Stomach smooth muscle (tissue), 2 donors: Measurements from ENCODE around the gene ORAI3.

Source experiments
- H3K27ac ChIP-seq: one replicate; pipeline ENCODE4 v1.7.0; 2013; ENCODE audit warnings: mild to moderate bottlenecking, low read length, inconsistent platforms
- H3K27me3 ChIP-seq, 2 donors: one replicate each; pipeline ENCODE4 v1.7.0; 2013; ENCODE audit warnings: low read length in 2 of 2; ENCODE audit not compliant: insufficient read depth in 2 of 2, control insufficient read depth in 1 of 2
- H3K36me3 ChIP-seq, 2 donors: one replicate each; pipeline ENCODE4 v1.7.0; 2013; ENCODE audit warnings: low read length in 2 of 2; ENCODE audit not compliant: control insufficient read depth in 2 of 2, insufficient read depth in 2 of 2
- H3K4me1 ChIP-seq: one replicate; pipeline ENCODE4 v1.7.0; 2013; ENCODE audit warnings: low read length; ENCODE audit not compliant: control insufficient read depth, insufficient read depth
- H3K4me3 ChIP-seq, 2 donors: one replicate each; pipeline ENCODE4 v1.7.0; 2013; ENCODE audit warnings: low read length in 2 of 2
- H3K9ac ChIP-seq, 2 donors: one replicate each; pipeline ENCODE4 v1.7.0; 2013; ENCODE audit warnings: low read length in 2 of 2, mild to moderate bottlenecking in 1 of 2
- H3K9me3 ChIP-seq, 2 donors: one replicate each; pipeline ENCODE4 v1.7.0; 2013; ENCODE audit warnings: low read length in 2 of 2; ENCODE audit not compliant: control insufficient read depth in 2 of 2
- donor health status: healthy.
- donor health status: Pancreatic carcinoma.

ORAI3 gene

DNA sequence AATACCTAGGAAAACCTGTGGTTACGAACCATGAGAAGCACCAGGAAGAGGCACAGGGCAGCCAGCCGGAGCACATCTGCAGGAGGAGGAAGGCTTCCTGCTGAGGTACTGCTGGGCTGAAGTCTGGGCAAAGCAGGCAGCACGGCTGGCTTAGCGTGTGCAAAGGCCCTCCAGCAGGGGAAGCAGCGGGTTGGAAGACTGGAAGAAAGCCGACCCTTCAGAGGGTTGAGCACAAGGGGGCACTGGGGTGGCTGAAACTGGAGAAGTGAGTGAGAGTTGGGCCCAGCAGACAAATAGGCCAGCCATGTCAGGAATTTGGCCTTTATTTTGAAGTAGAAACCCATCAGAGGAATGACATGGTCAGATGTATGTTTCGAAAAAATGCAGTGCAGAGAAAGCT lies 24.0 kb downstream of the ORAI3 start:
- Histone ChIP-seq H3K27me3 (no peaks in the 10 kb centered on the region), H3K4me1 (no peaks in the 10 kb centered on the region), H3K9ac (no peak overlapping the region), H3K27ac (no peak overlapping the region), H3K36me3 (peaks cover 61 to 62% of the 10 kb centered on the region in 2 donors), H3K9me3 (no peaks in the 10 kb centered on the region), H3K4me3 (no peak overlapping the region)

DNA sequence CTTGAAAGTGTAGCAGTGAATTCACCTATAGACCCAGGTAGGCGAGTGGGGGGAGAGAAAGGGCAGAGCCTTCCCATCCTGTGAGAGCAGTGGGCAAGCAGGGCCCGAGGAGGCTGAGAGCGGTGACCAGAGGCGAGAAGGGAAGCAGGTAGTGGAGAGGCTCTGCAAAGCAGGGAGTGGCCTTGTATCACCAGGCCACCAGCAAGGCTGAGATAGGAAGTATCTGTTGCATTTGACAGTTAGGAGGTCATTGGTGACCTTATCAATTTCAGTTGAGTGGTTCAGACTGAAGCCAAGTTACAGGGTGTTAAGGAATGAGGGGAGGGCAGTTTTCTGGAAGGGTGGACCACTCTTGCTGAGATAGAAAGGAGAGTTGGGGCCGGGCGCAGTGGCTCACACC lies 25.5 kb downstream of the ORAI3 start:
- Histone ChIP-seq H3K9me3 (no peaks in the 10 kb centered on the region), H3K9ac (no peak overlapping the region), H3K27me3 (no peaks in the 10 kb centered on the region), H3K27ac (no peak overlapping the region), H3K4me1 (no peaks in the 10 kb centered on the region), H3K36me3 (peaks cover 57 to 60% of the 10 kb centered on the region in 2 donors), H3K4me3 (no peak overlapping the region)

DNA sequence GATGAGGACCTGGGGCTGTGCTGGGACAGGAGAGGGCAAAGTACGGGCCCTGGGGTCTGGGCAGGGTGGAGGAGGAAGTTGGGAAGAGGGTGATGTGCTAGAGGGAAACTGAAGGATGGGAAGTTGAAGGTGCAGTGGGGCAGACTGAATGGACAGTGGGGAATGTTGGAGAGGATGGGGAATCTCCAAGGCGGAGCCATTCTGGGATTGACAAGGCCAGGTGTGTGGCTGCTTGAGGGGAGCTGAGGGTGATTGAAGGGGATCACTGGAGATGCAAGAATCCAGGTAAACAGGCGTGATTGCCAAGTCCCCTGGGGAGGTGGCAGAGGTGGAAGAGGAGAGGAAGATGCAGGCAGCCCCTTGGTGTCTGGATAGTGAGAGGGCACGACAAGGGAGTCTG lies 27.6 kb downstream of the ORAI3 start:
- Histone ChIP-seq H3K27me3 (no peaks in the 10 kb centered on the region), H3K9ac (no peak overlapping the region), H3K4me3 (no peak overlapping the region), H3K36me3 (peaks cover 51 to 54% of the 10 kb centered on the region in 2 donors), H3K9me3 (no peaks in the 10 kb centered on the region), H3K4me1 (no peaks in the 10 kb centered on the region), H3K27ac (no peak overlapping the region)

DNA sequence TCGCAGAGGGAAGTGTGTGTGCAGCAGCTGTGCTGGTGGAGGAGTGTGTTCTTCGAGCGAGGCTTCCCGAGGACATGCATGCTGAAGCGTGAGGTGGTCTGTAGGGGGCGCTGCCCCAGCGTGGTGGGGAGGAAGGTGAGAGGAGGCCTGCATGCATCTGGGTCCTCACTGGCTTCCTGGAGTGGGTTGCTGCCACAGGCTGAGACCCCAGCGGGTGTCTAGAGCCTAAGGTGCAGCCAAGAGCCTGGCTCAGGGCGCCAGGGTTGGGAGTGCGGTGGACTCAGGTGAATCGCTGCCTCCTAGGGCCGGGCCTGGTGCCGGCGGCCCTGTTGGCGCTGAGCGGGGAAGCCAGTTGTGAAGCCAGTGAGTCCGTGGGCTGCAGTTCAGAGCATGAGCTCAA lies 28.6 kb downstream of the ORAI3 start:
- no peak overlapping the region for H3K4me3 ChIP-seq
- no peaks in the 10 kb centered on the region for H3K27me3 ChIP-seq
- H3K4me1 ChIP-seq: no peaks in the 10 kb centered on the region
- H3K9ac ChIP-seq: no peak overlapping the region
- H3K36me3 ChIP-seq: peaks cover 46 to 53% of the 10 kb centered on the region in 2 donors
- no peak overlapping the region for H3K27ac ChIP-seq
- no peaks in the 10 kb centered on the region for H3K9me3 ChIP-seq

DNA sequence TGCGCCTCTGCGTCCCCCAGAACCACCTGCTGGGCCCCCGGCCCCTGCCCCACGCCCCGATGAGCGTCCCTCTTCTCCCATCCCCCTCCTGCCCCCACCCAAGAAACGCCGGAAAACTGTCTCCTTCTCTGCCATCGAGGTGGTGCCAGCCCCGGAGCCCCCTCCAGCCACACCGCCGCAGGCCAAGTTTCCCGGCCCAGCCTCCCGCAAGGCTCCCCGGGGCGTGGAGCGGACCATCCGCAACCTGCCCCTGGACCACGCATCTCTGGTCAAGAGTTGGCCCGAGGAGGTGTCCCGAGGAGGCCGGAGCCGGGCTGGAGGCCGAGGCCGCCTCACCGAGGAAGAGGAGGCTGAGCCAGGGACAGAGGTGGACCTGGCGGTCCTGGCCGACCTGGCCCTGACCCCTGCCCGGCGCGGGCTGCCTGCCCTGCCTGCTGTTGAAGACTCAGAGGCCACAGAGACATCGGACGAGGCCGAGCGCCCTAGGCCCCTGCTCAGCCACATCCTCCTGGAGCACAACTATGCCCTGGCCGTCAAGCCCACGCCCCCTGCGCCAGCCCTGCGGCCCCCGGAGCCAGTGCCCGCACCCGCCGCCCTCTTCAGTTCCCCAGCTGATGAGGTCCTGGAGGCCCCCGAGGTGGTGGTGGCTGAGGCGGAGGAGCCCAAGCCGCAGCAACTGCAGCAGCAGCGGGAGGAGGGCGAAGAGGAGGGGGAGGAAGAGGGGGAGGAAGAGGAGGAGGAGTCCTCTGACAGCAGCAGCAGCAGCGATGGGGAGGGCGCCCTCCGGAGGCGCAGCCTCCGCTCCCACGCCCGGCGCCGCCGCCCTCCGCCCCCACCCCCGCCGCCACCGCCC lies 30.5 kb downstream of the ORAI3 start:
- Histone ChIP-seq H3K27ac (no peak overlapping the region), H3K9ac (no peak overlapping the region), H3K27me3 (no peaks in the 10 kb centered on the region), H3K9me3 (no peaks in the 10 kb centered on the region), H3K4me3 (no peak overlapping the region), H3K36me3 (peaks cover 42 to 48% of the 10 kb centered on the region in 2 donors), H3K4me1 (no peaks in the 10 kb centered on the region)

DNA sequence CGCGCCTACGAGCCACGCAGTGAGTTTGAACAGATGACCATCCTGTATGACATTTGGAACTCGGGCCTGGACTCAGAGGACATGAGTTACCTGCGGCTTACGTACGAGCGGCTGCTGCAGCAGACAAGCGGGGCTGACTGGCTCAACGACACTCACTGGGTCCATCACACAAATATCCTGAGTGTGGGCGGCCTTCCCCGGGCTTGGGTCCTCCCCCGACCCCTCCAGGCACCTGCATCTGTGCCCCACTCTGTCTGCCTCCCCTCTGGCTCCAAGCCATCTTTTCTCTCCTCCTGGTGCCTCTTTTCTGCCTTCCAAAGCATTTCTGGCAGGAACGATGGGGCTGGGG lies 31.1 kb downstream of the ORAI3 start:
- Histone ChIP-seq H3K36me3 (peaks cover 42 to 47% of the 10 kb centered on the region in 2 donors), H3K9ac (no peak overlapping the region), H3K27ac (no peak overlapping the region), H3K9me3 (no peaks in the 10 kb centered on the region), H3K4me1 (peaks cover 1% of the 10 kb centered on the region), H3K27me3 (no peaks in the 10 kb centered on the region), H3K4me3 (no peak overlapping the region)

DNA sequence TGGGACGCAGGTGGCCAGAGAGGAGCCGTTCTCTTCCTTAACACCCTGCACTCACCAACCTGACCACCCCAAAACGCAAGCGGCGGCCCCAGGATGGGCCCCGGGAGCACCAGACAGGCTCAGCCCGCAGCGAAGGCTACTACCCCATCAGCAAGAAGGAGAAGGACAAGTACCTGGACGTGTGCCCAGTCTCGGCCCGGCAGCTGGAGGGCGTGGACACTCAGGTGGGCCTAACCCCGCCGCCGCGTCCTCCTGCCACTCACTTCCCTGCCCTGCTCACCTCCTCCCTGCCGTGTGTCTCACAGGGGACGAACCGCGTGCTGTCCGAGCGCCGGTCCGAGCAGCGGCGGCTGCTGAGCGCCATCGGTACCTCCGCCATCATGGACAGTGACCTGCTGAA lies 31.6 kb downstream of the ORAI3 start:
- peaks cover 40 to 47% of the 10 kb centered on the region in 2 donors for H3K36me3 ChIP-seq
- no peaks in the 10 kb centered on the region for H3K27me3 ChIP-seq
- H3K4me3 ChIP-seq: no peak overlapping the region
- no peak overlapping the region for H3K27ac ChIP-seq
- H3K9ac ChIP-seq: no peak overlapping the region
- peaks cover 6% of the 10 kb centered on the region for H3K4me1 ChIP-seq
- no peaks in the 10 kb centered on the region for H3K9me3 ChIP-seq

DNA sequence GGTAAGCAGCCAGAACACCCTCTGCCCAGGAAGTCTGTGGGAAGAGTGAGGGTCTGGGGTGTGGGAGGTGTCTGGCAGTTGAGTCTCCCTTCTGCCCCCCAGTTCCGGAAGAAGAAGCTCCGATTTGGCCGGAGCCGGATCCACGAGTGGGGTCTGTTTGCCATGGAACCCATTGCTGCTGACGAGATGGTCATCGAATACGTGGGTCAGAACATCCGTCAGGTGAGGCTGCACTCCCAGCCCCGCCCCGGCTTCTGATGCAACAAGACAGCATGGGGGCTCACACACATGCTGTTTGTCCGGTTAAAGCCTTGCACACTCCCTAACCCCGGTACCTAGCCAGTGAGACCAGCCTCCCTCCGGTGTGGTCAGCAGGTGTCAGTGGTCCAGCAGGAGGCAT lies 32.1 kb downstream of the ORAI3 start:
- H3K4me3 ChIP-seq: no peak overlapping the region
- H3K36me3 ChIP-seq: peaks cover 36 to 43% of the 10 kb centered on the region in 2 donors
- H3K9me3 ChIP-seq: no peaks in the 10 kb centered on the region
- no peaks in the 10 kb centered on the region for H3K27me3 ChIP-seq
- H3K9ac ChIP-seq: no peak overlapping the region
- H3K4me1 ChIP-seq: peaks cover 11% of the 10 kb centered on the region
- no peak overlapping the region for H3K27ac ChIP-seq

DNA sequence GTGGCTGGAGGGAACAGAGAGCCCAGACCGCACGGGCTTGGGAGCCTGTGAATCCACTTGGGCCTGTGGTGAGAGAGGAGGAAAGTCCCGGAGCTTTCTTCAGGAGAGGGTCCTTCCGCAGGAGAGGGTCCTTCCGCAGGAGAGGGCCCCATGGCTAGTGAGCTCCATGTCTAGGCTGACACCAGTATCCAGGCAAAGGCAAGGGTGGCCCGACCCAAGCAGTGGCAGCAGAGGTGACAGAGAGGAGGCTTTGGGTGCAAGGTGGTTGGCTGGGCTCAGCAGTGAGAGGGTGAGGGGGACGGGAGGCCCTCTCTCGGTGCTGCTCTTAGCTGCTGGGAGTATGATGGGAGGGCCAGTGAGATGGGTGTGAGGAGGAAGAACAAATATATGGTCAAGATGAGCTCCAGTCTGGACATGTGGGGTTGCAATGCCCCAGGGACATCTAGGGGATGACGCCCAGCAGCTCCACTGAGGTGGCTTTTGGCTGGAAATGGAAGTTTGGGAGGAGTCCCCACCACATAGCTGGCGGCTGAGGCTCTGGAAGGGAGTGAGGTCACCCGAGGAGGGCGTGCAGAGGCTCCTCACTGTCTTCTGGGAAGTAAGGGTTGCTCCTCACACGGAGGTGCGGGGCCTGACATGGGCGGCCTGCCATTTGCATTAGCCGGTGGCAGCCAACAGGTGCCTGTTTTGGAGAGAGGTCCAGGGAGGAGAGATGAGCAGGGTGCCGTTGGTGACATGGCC lies 33.9 kb downstream of the ORAI3 start:
- no peaks in the 10 kb centered on the region for H3K27me3 ChIP-seq
- no peak overlapping the region for H3K9ac ChIP-seq
- H3K4me3 ChIP-seq: no peak overlapping the region
- peaks cover 13% of the 10 kb centered on the region for H3K4me1 ChIP-seq
- no peak overlapping the region for H3K27ac ChIP-seq
- H3K36me3 ChIP-seq: peaks cover 20 to 34% of the 10 kb centered on the region in 2 donors
- no peaks in the 10 kb centered on the region for H3K9me3 ChIP-seq

DNA sequence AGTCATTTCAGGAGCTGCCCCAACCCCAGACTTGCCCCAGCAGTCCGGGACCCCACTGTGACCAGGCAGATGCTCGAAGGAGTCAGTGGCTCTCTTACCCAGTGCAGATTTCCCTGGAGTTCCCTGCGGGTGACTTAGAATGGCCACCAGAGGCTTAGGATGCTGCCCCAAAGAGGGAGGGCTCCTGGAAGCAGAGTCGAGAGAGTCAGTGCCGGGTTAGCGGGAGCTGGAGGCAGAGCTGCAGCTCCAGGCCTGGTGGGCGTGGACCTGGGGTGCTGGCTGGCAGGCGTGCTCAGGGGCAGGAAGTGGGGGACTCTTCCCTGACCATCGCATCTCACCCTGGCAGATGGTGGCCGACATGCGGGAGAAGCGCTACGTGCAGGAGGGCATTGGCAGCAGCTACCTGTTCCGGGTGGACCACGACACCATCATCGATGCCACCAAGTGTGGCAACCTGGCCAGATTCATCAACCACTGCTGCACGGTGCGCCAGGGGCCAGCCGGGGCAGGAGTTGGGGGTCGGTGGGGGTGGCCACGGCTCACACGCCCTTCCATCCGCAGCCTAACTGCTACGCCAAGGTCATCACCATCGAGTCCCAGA lies 34.5 kb downstream of the ORAI3 start:
- Histone ChIP-seq H3K27me3 (no peaks in the 10 kb centered on the region), H3K9me3 (no peaks in the 10 kb centered on the region), H3K36me3 (peaks cover 20 to 32% of the 10 kb centered on the region in 2 donors), H3K4me1 (peaks cover 13% of the 10 kb centered on the region), H3K27ac (no peak overlapping the region), H3K9ac (no peak overlapping the region), H3K4me3 (no peak overlapping the region)
